H1 (cell line): ENCODE data around the gene TRIM47. TPM values are rescaled to one million over a fixed set of nuclear protein-coding genes. Genes with fewer than 3 reads are reported as not detected.

Experiments
- CTCF ChIA-PET: fragments of 300-600 bp; sonication (Branson Sonifier 250); formaldehyde crosslinking; loops from one replicate; lab custom pipeline; 2021; ENCODE audit not compliant: partially characterized antibody; lab: Charles Lee
- POLR2A ChIA-PET: fragments of 300-600 bp; sonication (Branson Sonifier 250); formaldehyde crosslinking; loops from one replicate; lab custom pipeline; 2021; ENCODE audit warnings: inconsistent platforms; ENCODE audit not compliant: partially characterized antibody; lab: Charles Lee
- DNase-seq, 2 experiments: peaks; one replicate each; pipeline versions ENCODE4 v3.0.0 to v3.0.0-alpha.2; 2010 to 2022; ENCODE audit warnings: low spot score in 2 of 2, low read depth in 1 of 2, mixed read lengths in 1 of 2
- FAIRE-seq: peaks from 2 replicates; lab custom pipeline; 2011; peaks lifted over from hg19 to GRCh38; lab: Jason Lieb, UNC
- H2AFZ ChIP-seq: 2 replicates; pipeline ENCODE4 v1.8.1; 2012; ENCODE audit warnings: low read length, inconsistent platforms
- H2AK5ac ChIP-seq: 2 replicates; pipeline ENCODE4 v1.6.1; 2013; ENCODE audit warnings: low read depth, low read length
- H2BK120ac ChIP-seq: replicated peaks from 2 replicates; pipeline ENCODE3; 2013; ENCODE audit warnings: low read depth, low read length, inconsistent platforms
- H2BK12ac ChIP-seq: 2 replicates; pipeline ENCODE4 v1.6.1; 2013; ENCODE audit warnings: low read depth, low read length
- H2BK15ac ChIP-seq: 2 replicates; pipeline ENCODE4 v1.6.1; 2013; ENCODE audit warnings: low read length
- H2BK20ac ChIP-seq: 2 replicates; pipeline ENCODE4 v1.6.1; 2013; ENCODE audit warnings: low read length
- H2BK5ac ChIP-seq: 2 replicates; pipeline ENCODE4 v1.6.1; 2013; ENCODE audit warnings: low read depth, low read length
- H3K14ac ChIP-seq: 2 replicates; pipeline ENCODE4 v1.6.1; 2013; ENCODE audit warnings: inconsistent platforms; ENCODE audit not compliant: insufficient read length
- H3K18ac ChIP-seq: 2 replicates; pipeline ENCODE4 v1.6.1; 2013; ENCODE audit warnings: low read length; ENCODE audit errors: extremely low read depth
- H3K23ac ChIP-seq: 2 replicates; pipeline ENCODE4 v1.6.1; 2013; ENCODE audit warnings: inconsistent platforms; ENCODE audit not compliant: insufficient read length
- H3K23me2 ChIP-seq: 2 replicates; pipeline ENCODE4 v1.6.1; 2013; ENCODE audit warnings: low read depth, low read length
- H3K27ac ChIP-seq: 2 replicates; pipeline ENCODE4 v1.6.1; 2011; ENCODE audit warnings: low read depth, low read length, inconsistent platforms
- H3K27me3 ChIP-seq, 4 experiments: replicated peaks in 1 of 4; 1 replicate in 1 of 4; 2 replicates in 3 of 4; pipeline versions ENCODE4 v1.6.1 to v1.8.1; 2011 to 2013; ENCODE audit warnings: low read length in 3 of 4, mild to moderate bottlenecking in 3 of 4, inconsistent platforms in 2 of 4, mixed read lengths in 2 of 4, moderate library complexity in 1 of 4; ENCODE audit not compliant: control insufficient read depth in 3 of 4, insufficient read depth in 3 of 4; ENCODE audit errors: extremely low read depth in 1 of 4
- H3K36me3 ChIP-seq, 4 experiments: 2 replicates each; pipeline versions ENCODE4 v1.6.1 to v1.8.1; 2011 to 2013; ENCODE audit warnings: mild to moderate bottlenecking in 4 of 4, low read length in 3 of 4, moderate library complexity in 2 of 4, control low read depth in 1 of 4, inconsistent platforms in 1 of 4; ENCODE audit not compliant: insufficient read depth in 4 of 4, control insufficient read depth in 2 of 4
- H3K4ac ChIP-seq: replicated peaks from 2 replicates; pipeline ENCODE3; 2013; ENCODE audit warnings: low read length, low read depth, mixed read lengths, inconsistent platforms; ENCODE audit not compliant: insufficient read length
- H3K4me1 ChIP-seq, 4 experiments: replicated peaks in 1 of 4; 1 replicate in 1 of 4; 2 replicates in 3 of 4; pipeline versions ENCODE4 v1.6.1 to v1.8.1; 2011 to 2013; ENCODE audit warnings: low read length in 3 of 4, inconsistent platforms in 2 of 4, mixed read lengths in 1 of 4; ENCODE audit not compliant: insufficient read depth in 4 of 4, control insufficient read depth in 3 of 4
- H3K4me2 ChIP-seq, 2 experiments: 2 replicates each; pipeline versions ENCODE4 v1.6.1 to v1.8.1; 2011 to 2013; ENCODE audit warnings: low read depth in 2 of 2, low read length in 2 of 2, control low read depth in 1 of 2, inconsistent platforms in 1 of 2, mild to moderate bottlenecking in 1 of 2; ENCODE audit not compliant: insufficient read depth in 1 of 2
- H3K4me3 ChIP-seq, 4 experiments: fragments of 200-600, 300-600 bp in 1 of 4; sonication (generic), shearing (Covaris generic), sonication (Bioruptor Twin) in 1 of 4; 2 replicates each; pipeline versions ENCODE4 v1.5.1 to v1.8.1; 2011 to 2016; ENCODE audit warnings: low read length in 4 of 4, low read depth in 3 of 4, control low read depth in 2 of 4, inconsistent platforms in 2 of 4, mild to moderate bottlenecking in 2 of 4, mixed read lengths in 1 of 4, moderate library complexity in 1 of 4; ENCODE audit not compliant: insufficient read depth in 2 of 4; ENCODE audit errors: extremely low read depth in 1 of 4
- H3K56ac ChIP-seq: replicated peaks from 2 replicates; pipeline ENCODE3; 2013; ENCODE audit warnings: low read depth, mild to moderate bottlenecking, mixed read lengths, low read length, inconsistent platforms; ENCODE audit not compliant: insufficient read length
- H3K79me1 ChIP-seq: 2 replicates; pipeline ENCODE4 v1.6.1; 2013; ENCODE audit warnings: low read depth, low read length, control low read depth
- H3K79me2 ChIP-seq, 2 experiments: 2 replicates each; pipeline versions ENCODE4 v1.6.1 to v1.8.1; 2012 to 2013; ENCODE audit warnings: low read length in 2 of 2, mild to moderate bottlenecking in 2 of 2, inconsistent platforms in 1 of 2; ENCODE audit not compliant: insufficient read depth in 2 of 2, control insufficient read depth in 1 of 2
- H3K9ac ChIP-seq, 4 experiments: replicated peaks in 1 of 4; 1 replicate in 1 of 4; 2 replicates in 3 of 4; pipeline versions ENCODE4 v1.6.1 to v1.8.1; 2011 to 2013; ENCODE audit warnings: low read depth in 3 of 4, low read length in 3 of 4, control low read depth in 2 of 4, mild to moderate bottlenecking in 2 of 4, moderate library complexity in 2 of 4, inconsistent platforms in 1 of 4; ENCODE audit errors: extremely low read depth in 1 of 4
- H3K9me3 ChIP-seq, 2 experiments: 2 replicates each; pipeline versions ENCODE4 v1.6.1 to v1.8.1; 2012 to 2013; ENCODE audit warnings: mild to moderate bottlenecking in 2 of 2, moderate library complexity in 2 of 2, control low read depth in 1 of 2, inconsistent platforms in 1 of 2, low read depth in 1 of 2, low read length in 1 of 2, mixed read lengths in 1 of 2; ENCODE audit not compliant: insufficient read depth in 2 of 2
- H4K20me1 ChIP-seq, 2 experiments: replicated peaks in 1 of 2; 2 replicates each; pipeline versions ENCODE3 to v1.8.1; 2011 to 2013; ENCODE audit warnings: inconsistent platforms in 2 of 2, low read length in 2 of 2, mild to moderate bottlenecking in 1 of 2; ENCODE audit not compliant: insufficient read depth in 2 of 2, control insufficient read depth in 1 of 2
- H4K5ac ChIP-seq: 2 replicates; pipeline ENCODE4 v1.6.1; 2013; ENCODE audit warnings: low read length, low read depth, mixed read lengths, inconsistent platforms; ENCODE audit not compliant: insufficient read length
- H4K8ac ChIP-seq: 2 replicates; pipeline ENCODE4 v1.8.0; 2013; ENCODE audit warnings: mild to moderate bottlenecking, moderate library complexity, low read length, inconsistent platforms; ENCODE audit not compliant: insufficient read depth; ENCODE audit errors: extremely low read depth
- H4K91ac ChIP-seq: replicated peaks from 2 replicates; pipeline ENCODE3; 2013; ENCODE audit warnings: low read length, mixed read lengths, inconsistent platforms; ENCODE audit not compliant: insufficient read length
- BACH1 ChIP-seq: IDR thresholded peaks from 2 replicates; pipeline ENCODE4 v1.6.1; 2012; ENCODE audit warnings: low read length, improper control_type of control experiment
- EP300 ChIP-seq, 2 experiments: IDR thresholded peaks; 1 replicate in 1 of 2; 2 replicates in 1 of 2; pipeline ENCODE4 v1.6.1; 2011 to 2012; ENCODE audit warnings: low read depth in 2 of 2, low read length in 2 of 2, mild to moderate bottlenecking in 2 of 2, borderline replicate concordance in 1 of 2, inconsistent platforms in 1 of 2, moderate library complexity in 1 of 2
- NRF1 ChIP-seq: IDR thresholded peaks from 2 replicates; pipeline ENCODE4 v1.6.1; 2011; ENCODE audit warnings: mild to moderate bottlenecking, low read depth, low read length, improper control_type of control experiment
- POLR2AphosphoS5 ChIP-seq: IDR thresholded peaks from 2 replicates; pipeline ENCODE4 v1.6.1; 2011; ENCODE audit warnings: low read depth, low read length
- POU5F1 ChIP-seq: IDR thresholded peaks from 2 replicates; pipeline ENCODE4 v1.6.1; 2011; ENCODE audit warnings: low read depth, mild to moderate bottlenecking, low read length, moderate library complexity
- RAD21 ChIP-seq, 2 experiments: IDR thresholded peaks in 1 of 2; conservative IDR thresholded peaks in 1 of 2; 2 replicates each; pipeline ENCODE4 v1.6.1; 2011; ENCODE audit warnings: low read depth in 2 of 2, low read length in 2 of 2, improper control_type of control experiment in 1 of 2, inconsistent platforms in 1 of 2, mild to moderate bottlenecking in 1 of 2, moderate library complexity in 1 of 2
- RXRA ChIP-seq: IDR thresholded peaks from 2 replicates; pipeline ENCODE4 v1.6.1; 2011; ENCODE audit warnings: low read depth, mild to moderate bottlenecking, low read length, moderate library complexity; ENCODE audit not compliant: insufficient read depth
- SAP30 ChIP-seq: fragments of 300-600 bp; sonication (generic); IDR thresholded peaks from 2 replicates; pipeline ENCODE4 v1.7.1; 2012; ENCODE audit warnings: low read length, moderate library complexity, mild to moderate bottlenecking, inconsistent platforms; ENCODE audit not compliant: insufficient read depth, insufficient replicate concordance
- TAF1 ChIP-seq: IDR thresholded peaks from 2 replicates; pipeline ENCODE4 v1.6.1; 2011; ENCODE audit warnings: mild to moderate bottlenecking, low read depth, low read length
- TBP ChIP-seq: IDR thresholded peaks from 2 replicates; pipeline ENCODE4 v1.6.1; 2011; ENCODE audit warnings: low read depth, low read length, improper control_type of control experiment
- TEAD4 ChIP-seq: IDR thresholded peaks from 2 replicates; pipeline ENCODE4 v1.6.1; 2012; ENCODE audit warnings: low read depth, low read length, inconsistent platforms, mixed read lengths
- WGBS, 2 experiments: shearing (Covaris generic) in 1 of 2; methylation state at CpG; one replicate each; pipeline versions ENCODE4 v1.1.6 to v1.1.7; 2013 to 2015; ENCODE audit warnings: low lambda C conversion rate in 2 of 2, mixed read lengths in 2 of 2, inconsistent platforms in 1 of 2, low coverage in 1 of 2, missing lambda C conversion rate in 1 of 2; ENCODE audit not compliant: insufficient replicate concordance in 2 of 2, insufficient coverage in 1 of 2, insufficient read length in 1 of 2; ENCODE audit errors: extremely low coverage in 1 of 2, missing lambda C conversion rate in 1 of 2; 5-methylcytosine and 5-hydroxymethylcytosine counted together
- polyA plus RNA-seq, 7 experiments: library from polyadenylated mRNA; depleted of rRNA in 3 of 7; stranded (reverse) in 5 of 7; unstranded in 2 of 7; fragments of >200 nt in 5 of 7; fragments of 200-250 nt in 2 of 7; gene quantifications; 1 replicate in 5 of 7; 2 replicates in 1 of 7; 4 replicates in 1 of 7; pipeline versions ENCODE4 v1.2.1 to v1.2.3, GENCODE V29; 2011 to 2013; ENCODE audit warnings: missing spikeins in 2 of 7, mixed read lengths in 2 of 7
- total RNA-seq: library from RNA; stranded (reverse); fragmentation: NEBNext Ultra II Directional; extraction: Animal tissue kit (Norgen Biotek cat#: 25700); gene quantifications from 2 replicates; pipeline ENCODE4 v1.2.1, GENCODE V29; 2021

TRIM47 gene
- total and polyA plus RNA-seq, 2 of the 8 experiments (the other 6 are each of a cell fraction or from before 2014, with no cell fraction given): 6.3 to 6.4 TPM

DNA sequence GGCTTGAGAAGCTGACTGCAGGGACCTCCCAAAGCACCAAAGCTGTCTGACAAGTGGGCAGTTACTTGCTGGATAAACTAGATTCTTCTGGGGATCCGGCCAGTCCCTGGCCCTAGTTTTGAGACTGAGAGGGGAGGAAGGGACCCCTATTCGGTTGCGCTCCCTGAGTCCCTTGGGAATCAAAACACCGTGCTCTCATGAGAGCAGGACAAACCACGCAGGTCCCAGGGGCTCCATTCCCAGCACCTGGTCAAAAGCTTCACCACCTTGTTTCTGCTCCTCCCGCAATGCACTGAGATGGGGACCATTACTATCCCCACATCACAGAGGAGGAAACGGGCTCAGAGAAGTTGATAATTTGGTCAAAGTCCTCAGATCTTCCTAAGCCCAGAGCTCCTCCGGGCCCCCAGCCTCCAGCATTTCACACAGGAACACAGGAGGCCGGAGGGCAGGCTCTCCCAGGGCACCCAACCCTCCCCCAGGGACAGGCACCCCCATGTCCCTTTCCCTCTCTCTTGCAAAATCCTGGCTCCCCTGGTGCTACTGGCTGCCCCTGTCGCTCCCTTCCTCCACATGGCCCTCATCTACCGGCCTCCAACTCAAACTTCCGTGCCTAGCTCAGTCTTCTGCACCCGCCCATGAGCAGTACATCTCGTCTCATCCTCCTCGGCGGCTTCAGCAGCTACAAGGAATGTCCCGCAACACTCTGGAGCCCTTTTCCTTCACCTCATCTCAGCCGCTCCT is 15.1 kb upstream of the TRIM47 start:
- peaks cover 2 to 19% (median 11%) of the 10 kb centered on the region in 4 experiments; a peak in 6 of 8 replicates for H3K36me3 ChIP-seq
- H4K5ac ChIP-seq: no peak overlapping the region
- 91% methylated on average over 13 of the region's 18 CpGs; no CpG with 5 or more reads in 1 of the 2 experiments for WGBS, 2 experiments
- no peaks in the 10 kb centered on the region for H3K27me3 ChIP-seq
- no peak overlapping the region for H2AFZ ChIP-seq
- peak overlapping the region; percentile 78; the same call in 1 of the 2 replicates for H2BK5ac ChIP-seq
- no peak overlapping the region for H2BK12ac ChIP-seq
- H4K91ac ChIP-seq: no peak overlapping the region
- no peak overlapping the region for H3K27ac ChIP-seq
- H2BK120ac ChIP-seq: no peak overlapping the region
- DNase-seq (no peak), FAIRE-seq (no peak)
- H3K4me3 ChIP-seq: no peak overlapping the region
- peaks cover 3% of the 10 kb centered on the region; the same call in 1 of the 2 replicates for H3K79me1 ChIP-seq
- H2BK15ac ChIP-seq: no peak overlapping the region
- H3K4me2 ChIP-seq: 0 out of 4 replicates have a peak overlapping the region, but pooled peaks of 1 of the 2 experiments have one; percentile 88
- no peak overlapping the region for H3K4ac ChIP-seq
- H2BK20ac ChIP-seq: no peak overlapping the region
- CTCF ChIA-PET: interaction anchor here (0.9 to 51.3 kb wide), 11 partner anchors 8 to 115 kb away, joined by 3 to 885 read pairs (median 6); partner anchors contain the start of genes CDK3 and TRIM47
- H3K4me1 ChIP-seq: peaks cover 4 to 25% (median 13%) of the 10 kb centered on the region in 4 experiments
- POLR2A ChIA-PET: interaction anchor here (0.5 to 12.1 kb wide), 6 partner anchors 8 to 703 kb away, joined by 3 to 143 read pairs (median 11); partner anchors contain the start of genes MRPL38, TRIM47 and UNK
- H4K8ac ChIP-seq: no peak overlapping the region; the same call in 1 of the 2 replicates
- H3K56ac ChIP-seq: no peak overlapping the region
- peak overlapping the region; percentile 56; the same call in 1 of the 2 replicates for H2AK5ac ChIP-seq
- H3K23me2 ChIP-seq: peaks cover 8% of the 10 kb centered on the region
- H3K23ac ChIP-seq: no peak overlapping the region
- no peaks in the 10 kb centered on the region for H3K9me3 ChIP-seq
- no peak overlapping the region for H3K14ac ChIP-seq
- H4K20me1 ChIP-seq: peaks cover under 1 to 12% of the 10 kb centered on the region in 2 experiments
- no peak overlapping the region; the same call in 1 of the 2 replicates for H3K18ac ChIP-seq
- no peak overlapping the region for H3K9ac ChIP-seq
- peaks cover 0 to 15% of the 10 kb centered on the region in 2 experiments; a peak in 1 of 4 replicates for H3K79me2 ChIP-seq
- TF ChIP-seq TAF1 (no peak), TEAD4 (no peak), TBP (no peak), EP300 (IDR thresholded peaks at IDR 0.05; ENCODE audit: borderline replicate concordance in 1 of 2, low read depth in 2 of 2, low read length in 2 of 2) (no peak), POU5F1 (no peak), BACH1 (no peak), NRF1 (no peak), POLR2AphosphoS5 (no peak), SAP30 (no peak), RXRA (no peak), RAD21 (IDR thresholded peaks at IDR 0.05 in 1 of 2, conservative IDR thresholded peaks at IDR 0.05 in 1 of 2; ENCODE audit: low read depth in 2 of 2, low read length in 2 of 2) (no peak)
